GM12891 (cell line): ENCODE data around the gene FAM168A.
"Not testable (repeated sequence)": the region's sequence is repeated elsewhere in the genome, so short reads cannot be mapped to it uniquely, and the experiment has no call there.

Experiments
- DNase-seq: peaks from one replicate; pipeline ENCODE4 v3.0.0; 2011; ENCODE audit warnings: low spot score; ENCODE audit not compliant: insufficient read length
- FAIRE-seq: peaks from 2 replicates; lab custom pipeline; 2011; peaks lifted over from hg19 to GRCh38; lab: Jason Lieb, UNC
- PAX5 ChIP-seq: IDR thresholded peaks from 2 replicates; pipeline ENCODE4 v1.6.1; 2011; ENCODE audit warnings: low read length, moderate library complexity, mild to moderate bottlenecking; ENCODE audit not compliant: insufficient read depth, severe bottlenecking
- POLR2A ChIP-seq: IDR thresholded peaks from 2 replicates; pipeline ENCODE4 v1.6.1; 2011; ENCODE audit warnings: low read depth, low read length, control low read depth
- POLR2AphosphoS5 ChIP-seq: IDR thresholded peaks from 2 replicates; pipeline ENCODE4 v1.6.1; 2011; ENCODE audit warnings: low read depth, low read length, control low read depth
- POU2F2 ChIP-seq: IDR thresholded peaks from 2 replicates; pipeline ENCODE4 v1.6.1; 2011; ENCODE audit warnings: low read depth, mild to moderate bottlenecking, control low read depth, low read length, moderate library complexity
- SPI1 ChIP-seq: IDR thresholded peaks from 2 replicates; pipeline ENCODE4 v1.6.1; 2011; ENCODE audit warnings: low read depth, low read length, control low read depth
- TAF1 ChIP-seq: IDR thresholded peaks from 2 replicates; pipeline ENCODE4 v1.6.1; 2011; ENCODE audit warnings: low read depth, low read length, control low read depth

Gene FAM168A

DNA sequence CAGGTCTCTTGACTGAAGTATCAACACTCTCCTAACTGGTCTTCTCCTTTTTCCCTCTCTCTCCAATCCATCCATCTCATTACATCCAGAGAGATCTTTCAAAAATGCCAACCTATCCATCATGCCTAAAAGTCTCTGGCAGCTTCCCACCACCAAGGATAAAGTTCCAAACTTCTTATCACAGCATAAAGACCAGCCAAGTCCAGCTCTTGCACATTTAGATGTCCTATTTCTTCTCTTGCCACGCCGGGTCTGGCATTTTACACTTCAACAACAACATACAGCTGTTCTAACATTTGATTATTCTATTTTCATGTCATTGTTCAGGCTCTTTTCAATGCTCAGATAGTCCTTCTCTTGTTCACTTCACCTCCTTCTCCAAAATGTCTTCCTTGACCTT lies 151.1 kb downstream of the FAM168A start:
- DNase-seq (no peak), FAIRE-seq (no peak)
- TF ChIP-seq PAX5 (no peak), TAF1 (no peak)

GRCh38 chr11:73445980-73446379 lies 151.9 kb downstream of the FAM168A start:
- FAIRE-seq (no peak), DNase-seq (no peak)
- TF ChIP-seq TAF1 = no peak
- TF ChIP-seq POLR2AphosphoS5 = no peak
- no peak for TF ChIP-seq POLR2A
- TF ChIP-seq SPI1 = no peak
- TF ChIP-seq PAX5 = no peak

DNA sequence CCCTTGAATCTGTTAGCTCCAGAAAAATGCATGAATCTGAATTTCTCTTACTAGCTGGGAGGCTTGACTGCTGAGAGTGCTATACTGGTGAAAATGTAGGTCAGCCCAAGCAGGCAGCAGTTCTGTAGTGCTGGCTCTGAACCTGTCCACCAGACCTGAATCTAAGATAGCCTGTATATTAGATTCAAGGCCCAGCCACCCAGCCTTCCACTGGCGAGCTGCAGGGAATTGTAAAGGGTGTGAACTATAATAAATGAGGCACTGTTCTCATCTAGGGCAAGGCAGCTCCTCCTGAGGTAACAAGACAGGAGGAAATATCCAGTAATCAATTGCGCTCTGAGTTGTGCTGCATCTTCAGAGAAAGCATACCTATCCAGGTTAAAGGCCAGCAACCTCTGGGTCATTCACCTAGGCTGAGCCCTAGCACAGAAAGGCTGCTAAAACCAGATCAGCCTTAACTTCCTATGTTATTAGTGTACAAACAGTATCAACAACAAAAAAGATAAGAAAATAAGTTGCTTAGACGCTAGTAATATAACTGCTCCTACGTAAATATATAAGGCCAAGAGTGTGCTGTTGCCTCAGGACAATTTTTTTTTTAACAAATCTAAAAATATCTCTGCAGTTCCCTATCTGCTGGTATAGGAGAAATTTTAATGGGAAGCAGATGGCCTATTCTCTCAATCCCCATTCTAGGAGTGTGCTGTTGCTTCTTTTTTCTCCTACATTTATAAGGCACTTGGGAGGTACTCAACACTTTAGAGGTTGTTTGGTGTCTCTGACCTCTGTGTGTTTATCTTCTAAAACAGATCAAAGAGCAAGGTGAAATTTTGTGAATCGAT lies 158.7 kb downstream of the FAM168A start:
- TF ChIP-seq POU2F2 = no peak
- no peak for TF ChIP-seq POLR2A
- no peak for TF ChIP-seq SPI1
- TF ChIP-seq TAF1 = no peak
- no peak for TF ChIP-seq POLR2AphosphoS5
- TF ChIP-seq PAX5 = no peak
- FAIRE-seq = no peak
- DNase-seq = no peak

DNA sequence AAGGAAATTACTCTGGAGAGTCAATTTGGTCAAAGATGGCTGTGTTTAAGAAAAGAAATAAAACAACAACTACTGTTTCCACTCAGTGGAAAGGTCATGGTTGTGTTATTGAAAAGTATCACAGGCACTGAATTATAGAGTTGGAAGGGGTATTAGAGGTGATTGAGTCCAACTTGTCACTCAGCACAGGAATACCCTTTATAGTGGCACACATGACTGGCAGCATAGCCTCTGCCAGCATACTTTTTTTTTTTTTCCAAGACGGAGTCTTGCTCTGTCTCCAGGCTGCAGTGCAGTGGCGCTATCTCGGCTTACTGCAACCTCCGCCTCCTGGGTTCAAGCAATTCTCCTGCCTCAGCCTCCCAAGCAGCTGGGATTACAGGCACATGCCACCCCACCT lies 161.1 kb downstream of the FAM168A start:
- not testable (repeated sequence) for DNase-seq, FAIRE-seq

- TF ChIP-seq PAX5 (no peak), TAF1 (no peak), POLR2AphosphoS5 (no peak), POLR2A (no peak), POU2F2 (no peak), SPI1 (no peak)
- DNase-seq (no peak), FAIRE-seq (no peak)
Measured at GRCh38 chr11:73431396-73431795, 166.5 kb downstream of the FAM168A start.

DNA sequence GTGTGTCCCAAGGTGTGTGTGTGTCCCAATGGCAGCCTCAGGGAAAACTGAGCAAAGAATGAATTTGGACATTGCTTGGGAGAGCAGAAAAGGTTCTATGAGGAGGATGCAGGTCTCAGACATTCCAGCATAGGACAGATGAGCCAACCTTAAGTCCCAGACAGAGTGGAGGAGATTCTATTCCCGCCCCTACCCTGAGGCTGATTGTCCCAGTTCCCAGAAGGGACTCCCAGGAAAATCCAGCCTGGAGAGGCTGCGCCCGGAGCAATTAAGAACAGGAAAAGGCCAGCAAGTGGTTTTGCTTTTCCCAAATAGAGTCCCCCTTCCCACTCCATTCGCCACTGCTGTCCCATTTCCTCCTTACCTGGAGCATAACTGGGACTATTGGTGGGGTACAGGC lies 167.6 kb downstream of the FAM168A start:
- FAIRE-seq (no peak), DNase-seq (no peak)
- no peak for TF ChIP-seq POU2F2
- no peak for TF ChIP-seq TAF1

DNA sequence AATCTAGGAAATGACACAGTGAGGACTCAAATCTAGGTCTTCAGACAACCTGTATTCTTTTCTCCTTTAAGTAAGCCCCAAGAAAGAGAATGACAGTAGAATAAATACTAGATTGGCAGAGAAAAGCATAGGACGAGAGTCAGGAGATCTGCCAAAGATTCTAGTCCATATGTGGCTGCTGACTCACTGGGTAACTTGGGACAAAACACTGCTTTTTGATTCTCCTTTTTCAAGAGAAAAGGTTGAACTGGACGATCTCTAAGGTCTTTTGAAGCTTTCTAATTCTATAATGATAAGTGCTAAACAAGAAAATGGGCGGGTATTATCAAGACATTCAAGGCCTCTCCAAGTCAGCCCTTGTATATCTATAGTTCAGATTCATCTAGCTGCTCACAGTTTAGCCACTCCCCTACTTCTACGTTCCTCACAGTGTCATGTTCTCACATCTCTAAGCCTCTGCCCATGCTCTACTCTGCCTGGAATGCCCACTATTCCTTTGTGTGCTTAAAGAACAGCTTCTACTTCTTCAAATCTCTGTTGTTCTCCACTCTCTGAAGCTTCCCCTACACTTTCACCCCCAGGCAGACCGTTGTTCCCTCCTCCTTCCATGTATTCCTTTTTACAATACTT lies 168.7 kb downstream of the FAM168A start:
- FAIRE-seq = no peak
- TF ChIP-seq PAX5 (no peak), POU2F2 (no peak), TAF1 (no peak), POLR2AphosphoS5 (no peak), POLR2A (no peak), SPI1 (no peak)
- no peak for DNase-seq

DNA sequence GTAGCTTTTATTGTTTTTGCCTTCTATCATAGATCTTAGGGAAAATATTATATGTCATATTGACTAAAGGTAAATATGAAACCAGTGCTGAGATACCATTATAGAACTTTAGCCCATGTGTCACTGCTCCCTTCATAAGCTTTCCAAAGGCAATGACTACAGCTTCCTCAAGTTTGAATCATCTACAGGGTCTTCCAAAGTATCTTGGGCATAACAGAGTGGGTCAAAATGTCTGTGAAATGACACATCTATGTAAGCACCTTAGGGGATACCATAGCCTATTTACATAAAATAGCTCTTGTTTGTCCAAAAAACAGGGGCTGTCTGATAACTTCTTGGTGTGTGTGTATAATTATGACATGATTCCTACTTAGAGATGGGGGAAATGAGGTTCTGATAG lies 169.2 kb downstream of the FAM168A start:
- FAIRE-seq (no peak), DNase-seq (no peak)
- TF ChIP-seq PAX5 (no peak), TAF1 (no peak), POU2F2 (no peak), POLR2AphosphoS5 (no peak), POLR2A (no peak), SPI1 (no peak)

- TF ChIP-seq POU2F2 (no peak), POLR2A (no peak), POLR2AphosphoS5 (no peak), PAX5 (no peak), SPI1 (no peak), TAF1 (no peak)
- DNase-seq = no peak
Measured at GRCh38 chr11:73428227-73428626, 169.7 kb downstream of the FAM168A start.

GRCh38 chr11:73426219-73426850 lies 171.6 kb downstream of the FAM168A start:
- FAIRE-seq (no peak), DNase-seq (no peak)
- TF ChIP-seq POU2F2 = no peak
- no peak for TF ChIP-seq POLR2A
- TF ChIP-seq TAF1 = no peak
- no peak for TF ChIP-seq PAX5
- no peak for TF ChIP-seq POLR2AphosphoS5
- TF ChIP-seq SPI1 = no peak

More at GRCh38 chr11:73428227-73428626, 169.7 kb downstream of the FAM168A start:
- no peak for FAIRE-seq
